HepG2 (cell line): ENCODE measurements around the gene MALRD1. TPM values are rescaled to one million over a fixed set of nuclear protein-coding genes. Genes with fewer than 3 reads are reported as not detected.

Experiments used
- ATAC-seq: fragments of 200-7000 bp; cut with Tn5 transposase; 3 replicates; pipeline ENCODE4 v1.9.1; 2020; ENCODE audit warnings: mild to moderate bottlenecking, moderate library complexity
- BruUV-seq: library from RNA; stranded (reverse); fragments of 400-500 nt; replicated peaks from 2 replicates; lab custom pipeline; 2021; lab: Mats Ljungman, UMichigan
- CTCF ChIA-PET: fragments of 300-600 bp; formaldehyde crosslinking; extraction: SDS; loops from one replicate; lab custom pipeline; 2021; ENCODE audit warnings: low total read pairs, inconsistent platforms, low intra/inter-chr PET ratio; lab: Yijun Ruan, JAX
- POLR2A ChIA-PET: fragments of 350-600 bp; sonication (Branson Sonifier 250); formaldehyde crosslinking; loops from one replicate; lab custom pipeline; 2020; ENCODE audit warnings: antibody characterized with exemption, inconsistent platforms; lab: Yijun Ruan, JAX
- DNase-seq: peaks from one replicate; pipeline ENCODE4 v3.0.0-alpha.2; 2015; ENCODE audit warnings: low spot score
- FAIRE-seq: peaks from 3 replicates; lab custom pipeline; 2011; peaks lifted over from hg19 to GRCh38; lab: Jason Lieb, UNC
- H2AFZ ChIP-seq: one replicate; pipeline ENCODE4 v1.6.1; 2011; ENCODE audit warnings: low read length, inconsistent platforms
- H3K27ac ChIP-seq: fragments of 300-600 bp; 3 replicates; pipeline ENCODE4 v1.8.0; 2011; ENCODE audit warnings: mixed run types, mild to moderate bottlenecking, mixed read lengths, low read length, inconsistent platforms; ENCODE audit not compliant: insufficient read depth; ENCODE audit errors: extremely low read length
- H3K27me3 ChIP-seq, 2 experiments: fragments of 200-600 bp in 1 of 2; 2 replicates in 1 of 2; 3 replicates in 1 of 2; pipeline versions ENCODE4 v1.6.0 to v1.8.0; 2011; ENCODE audit warnings: low read length in 2 of 2, mild to moderate bottlenecking in 2 of 2, moderate library complexity in 2 of 2, inconsistent platforms in 1 of 2; ENCODE audit not compliant: insufficient read depth in 2 of 2, control insufficient read depth in 1 of 2
- H3K36me3 ChIP-seq, 2 experiments: fragments of 200-600 bp in 1 of 2; replicated peaks in 1 of 2; 2 replicates in 1 of 2; 3 replicates in 1 of 2; pipeline versions ENCODE4 v1.5.1 to v1.8.0; 2011; ENCODE audit warnings: low read length in 2 of 2, inconsistent platforms in 1 of 2; ENCODE audit not compliant: insufficient read depth in 2 of 2, control insufficient read depth in 1 of 2
- H3K4me1 ChIP-seq: 2 replicates; pipeline ENCODE4 v1.5.1; 2012; ENCODE audit warnings: low read length, inconsistent platforms; ENCODE audit not compliant: insufficient read depth
- H3K4me2 ChIP-seq: 2 replicates; pipeline ENCODE4 v1.6.0; 2011; ENCODE audit warnings: low read depth, low read length, inconsistent platforms
- H3K4me3 ChIP-seq, 3 experiments: fragments of 200-600 bp in 1 of 3; sonication (generic), shearing (Covaris generic) in 1 of 3; replicated peaks in 1 of 3; 2 replicates each; pipeline ENCODE4 v1.5.1; 2011 to 2016; ENCODE audit warnings: low read length in 3 of 3, inconsistent platforms in 2 of 3, low read depth in 2 of 3, mild to moderate bottlenecking in 2 of 3, control low read depth in 1 of 3, mixed read lengths in 1 of 3; ENCODE audit not compliant: insufficient read depth in 1 of 3
- H3K79me2 ChIP-seq: one replicate; pipeline ENCODE4 v1.6.1; 2011; ENCODE audit warnings: low read length, inconsistent platforms; ENCODE audit not compliant: insufficient read depth
- H3K9ac ChIP-seq: 2 replicates; pipeline ENCODE4 v1.6.0; 2011; ENCODE audit warnings: mild to moderate bottlenecking, low read depth, low read length, inconsistent platforms; ENCODE audit not compliant: insufficient read depth
- H3K9me3 ChIP-seq: 2 replicates; pipeline ENCODE4 v1.5.1; 2012; ENCODE audit warnings: mild to moderate bottlenecking, low read length
- H4K20me1 ChIP-seq: 2 replicates; pipeline ENCODE4 v1.6.0; 2011; ENCODE audit warnings: inconsistent platforms, mild to moderate bottlenecking, low read length, moderate library complexity; ENCODE audit not compliant: insufficient read depth
- MBNL3 ChIP-seq: fragments of 250-450 bp; sonication (Bioruptor Pico); conservative IDR thresholded peaks from 2 replicates; pipeline ENCODE4 v1.8.0; 2022; ENCODE audit warnings: mild to moderate bottlenecking, inconsistent platforms
- NFIC ChIP-seq: IDR thresholded peaks from 2 replicates; pipeline ENCODE4 v1.6.1; 2012; ENCODE audit warnings: mild to moderate bottlenecking, low read length, inconsistent platforms
- SMC3 ChIP-seq: IDR thresholded peaks from 2 replicates; pipeline ENCODE4 v1.6.1; 2011; ENCODE audit warnings: low read length, improper control_type of control experiment
- ZFP91 ChIP-seq: sonication (generic); formaldehyde crosslinking; IDR thresholded peaks from 2 replicates; pipeline ENCODE4 v1.9.0; 2022; ENCODE audit warnings: missing genetic modification reagents, mild to moderate bottlenecking, borderline replicate concordance
- ZNF225 ChIP-seq: sonication (generic); formaldehyde crosslinking; IDR thresholded peaks from 2 replicates; pipeline ENCODE4 v1.4.0; 2020; ENCODE audit warnings: mild to moderate bottlenecking, missing genetic modification reagents
- ZNF264 ChIP-seq: sonication (generic); formaldehyde crosslinking; IDR thresholded peaks from 2 replicates; pipeline ENCODE4 v1.4.0; 2020; ENCODE audit warnings: missing genetic modification reagents
- ZNF549 ChIP-seq: sonication (generic); formaldehyde crosslinking; IDR thresholded peaks from 2 replicates; pipeline ENCODE4 v1.5.0; 2020; ENCODE audit warnings: missing genetic modification reagents
- ZNF770 ChIP-seq: sonication (generic); formaldehyde crosslinking; IDR thresholded peaks from 2 replicates; pipeline ENCODE4 v1.5.0; 2020; ENCODE audit warnings: mild to moderate bottlenecking, missing genetic modification reagents
- WGBS: methylation state at CpG from one replicate; pipeline ENCODE4 v1.1.6; 2017; ENCODE audit warnings: low lambda C conversion rate; 5-methylcytosine and 5-hydroxymethylcytosine counted together
- in situ Hi-C: cut with HindIII; loops from 2 replicates; pipeline ENCODE4 v1.10.0; 2017; ENCODE audit warnings: low pct_unique_long_range_greater_than_20kb; ENCODE audit not compliant: extremely low pct_ligation_motif_present
- intact Hi-C: fragments of 100-400 bp; cut with micrococcal nuclease; formaldehyde crosslinking; loops from one replicate; pipeline ENCODE4 v1.10.0; 2022; ENCODE audit not compliant: unreplicated experiment
- polyA plus RNA-seq, 8 experiments: library from polyadenylated mRNA; depleted of rRNA in 3 of 8; stranded (reverse) in 7 of 8; unstranded in 1 of 8; fragments of >200 nt; fragmentation: Illumina TruSeq in 4 of 8; extraction: Trizol in 4 of 8; gene quantifications; 2 replicates each; pipeline versions ENCODE4 v1.2.1 to v1.2.3, GENCODE V29; 2011 to 2016; ENCODE audit warnings: low read depth in 4 of 8, missing spikeins in 1 of 8, mixed read lengths in 1 of 8; ENCODE audit not compliant: insufficient read depth in 1 of 8
- total RNA-seq, 5 experiments: library from RNA; depleted of rRNA; stranded (reverse); fragments of >200 nt; fragmentation: Illumina TruSeq; extraction: Trizol; gene quantifications; 2 replicates each; pipeline ENCODE4 v1.2.3, GENCODE V29; 2016; ENCODE audit warnings: low read depth in 1 of 5

Gene MALRD1
- total and polyA plus RNA-seq, 2 of the 13 experiments (the other 11 are each of a cell fraction or from before 2014, with no cell fraction given): 5.7 to 15.4 TPM

DNA sequence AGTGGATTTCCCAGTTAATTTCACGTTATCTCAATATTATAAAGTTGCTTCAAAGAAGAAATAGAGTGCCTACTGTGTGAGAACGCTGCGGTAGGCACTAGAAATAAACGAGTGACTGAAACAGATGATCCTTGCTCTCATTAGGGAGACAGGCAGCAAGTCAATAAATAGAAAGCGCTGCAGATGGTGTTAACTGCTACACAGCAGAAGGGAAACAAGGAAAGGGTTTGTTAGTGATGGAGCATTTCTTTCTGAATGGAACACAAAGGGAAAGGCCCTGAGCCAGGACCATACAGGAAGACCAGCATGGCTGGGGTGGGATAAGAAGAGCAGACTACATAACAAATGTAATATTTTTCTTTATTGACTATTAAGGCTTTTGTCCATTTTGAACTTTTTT, 235.2 kb downstream of the MALRD1 start:
- intact Hi-C loops: no loop called here
- H4K20me1 ChIP-seq: no peaks in the 10 kb centered on the region
- no peaks in the 10 kb centered on the region for H3K9me3 ChIP-seq
- H3K9ac ChIP-seq: no peak overlapping the region
- no peak overlapping the region for H2AFZ ChIP-seq
- ChIA-PET POLR2A (no interaction called here), CTCF (no interaction called here)
- H3K4me1 ChIP-seq: no peaks in the 10 kb centered on the region
- 45% methylated on average over 5 of the region's 5 CpGs for WGBS
- no peak overlapping the region for H3K4me3 ChIP-seq
- no peak overlapping the region for H3K27ac ChIP-seq
- ATAC-seq: no peak
- H3K79me2 ChIP-seq: no peaks in the 10 kb centered on the region
- BruUV-seq: no TSS peak
- peaks cover 0 to 2% of the 10 kb centered on the region in 2 experiments; a peak in 2 of 5 replicates for H3K36me3 ChIP-seq
- H3K27me3 ChIP-seq: no peaks in the 10 kb centered on the region; a peak in 1 of 5 replicates
- no peak for FAIRE-seq
- no peak overlapping the region for H3K4me2 ChIP-seq
- no peak for DNase-seq
- TF ChIP-seq ZNF549 (CRISPR knock-in tag) (no peak), ZNF225 (CRISPR knock-in tag) (no peak), ZNF770 (CRISPR knock-in tag) (no peak), ZNF264 (CRISPR knock-in tag) (no peak), ZFP91 (CRISPR knock-in tag) (no peak), SMC3 (no peak), MBNL3 (CRISPR knock-in tag) (no peak), NFIC (no peak)
- in situ Hi-C loops: no loop called here
